PC-9 (cell line): ENCODE data around the gene MTG2. TPM values are rescaled to one million over a fixed set of nuclear protein-coding genes. Genes with fewer than 3 reads are reported as not detected.

Experiments
- BruUV-seq: library from RNA; stranded (reverse); fragments of 400-500 nt; replicated peaks from 2 replicates; lab custom pipeline; 2021; lab: Mats Ljungman, UMichigan
- CTCF ChIA-PET: fragments of 300-600 bp; sonication (Branson Sonifier 250); formaldehyde crosslinking; loops from one replicate; lab custom pipeline; 2022; ENCODE audit warnings: antibody characterized with exemption; lab: Charles Lee
- POLR2A ChIA-PET: fragments of 300-600 bp; sonication (Branson Sonifier 250); formaldehyde crosslinking; loops from one replicate; lab custom pipeline; 2022; ENCODE audit warnings: antibody characterized with exemption; ENCODE audit not compliant: unreplicated experiment; lab: Charles Lee
- DNase-seq, 2 experiments: peaks; one replicate each; pipeline versions ENCODE4 v3.0.0 to v3.0.0-alpha.2; 2015 to 2022; ENCODE audit warnings: mixed read lengths in 1 of 2
- H2AFZ ChIP-seq: fragments of 200-600 bp; sonication (generic); 2 replicates; pipeline ENCODE4 v1.8.1; 2017; ENCODE audit warnings: antibody characterized with exemption
- H3F3A ChIP-seq: fragments of 200-600 bp; sonication (generic); 2 replicates; pipeline ENCODE4 v1.8.1; 2017; ENCODE audit warnings: antibody characterized with exemption, mild to moderate bottlenecking, low read depth; ENCODE audit not compliant: insufficient read depth
- H3K27ac ChIP-seq: fragments of 200-600 bp; sonication (generic); 2 replicates; pipeline ENCODE4 v1.6.1; 2016; ENCODE audit warnings: mixed run types
- H3K27me3 ChIP-seq: fragments of 200-600 bp; sonication (generic); 2 replicates; pipeline ENCODE4 v1.6.1; 2016; ENCODE audit warnings: low read depth, mixed run types; ENCODE audit not compliant: insufficient read depth
- H3K36me3 ChIP-seq: fragments of 200-600 bp; sonication (generic); 2 replicates; pipeline ENCODE4 v1.6.1; 2016; ENCODE audit warnings: low read depth, mixed run types
- H3K4me1 ChIP-seq: fragments of 200-600 bp; sonication (generic); replicated peaks from 2 replicates; pipeline ENCODE4 v1.6.1; 2016; ENCODE audit warnings: mixed run types; ENCODE audit not compliant: insufficient read depth
- H3K4me2 ChIP-seq: fragments of 200-600 bp; sonication (generic); 2 replicates; pipeline ENCODE4 v1.6.1; 2017; ENCODE audit warnings: mixed run types
- H3K4me3 ChIP-seq: fragments of 200-600 bp; sonication (generic); 2 replicates; pipeline ENCODE4 v1.6.1; 2016; ENCODE audit warnings: mixed run types
- H3K79me2 ChIP-seq: fragments of 200-600 bp; sonication (generic); 2 replicates; pipeline ENCODE4 v1.6.1; 2017; ENCODE audit warnings: low read depth, mixed run types
- H3K9me2 ChIP-seq: fragments of 200-600 bp; sonication (generic); 2 replicates; pipeline ENCODE4 v1.8.1; 2017; ENCODE audit warnings: mild to moderate bottlenecking; ENCODE audit not compliant: insufficient read depth
- H3K9me3 ChIP-seq: fragments of 200-600 bp; sonication (generic); 2 replicates; pipeline ENCODE4 v1.8.1; 2016; ENCODE audit warnings: low read depth; ENCODE audit not compliant: insufficient read depth
- H4K20me1 ChIP-seq: fragments of 200-600 bp; sonication (generic); 2 replicates; pipeline ENCODE4 v1.8.1; 2017; ENCODE audit not compliant: insufficient read depth
- EZH2 ChIP-seq: fragments of 200-600 bp; sonication (generic); IDR thresholded peaks from 2 replicates; pipeline ENCODE4 v1.8.0; 2017; ENCODE audit warnings: antibody characterized with exemption, low read depth
- intact Hi-C: fragments of 100-400 bp; cut with micrococcal nuclease; formaldehyde crosslinking; loops from one replicate; pipeline ENCODE4 v1.10.0; 2022; ENCODE audit not compliant: unreplicated experiment
- total RNA-seq: library from RNA; stranded (reverse); gene quantifications from 2 replicates; pipeline ENCODE4 v1.2.3, GENCODE V29; 2021
- TF ChIP-seq, protein P1 (sequence below): fragments of 200-600 bp; sonication (generic); conservative IDR thresholded peaks from 2 replicates; pipeline ENCODE4 v1.6.1; 2017; ENCODE audit warnings: mixed run types, antibody characterized with exemption, mild to moderate bottlenecking, moderate library complexity

The MTG2 gene
- total RNA-seq, 1 experiment from 2014 or later, result 58.1 TPM

- H4K20me1 ChIP-seq, result peaks cover 76% of the 10 kb centered on the region
- no peak overlapping the region for H3K27ac ChIP-seq
- peaks cover 15% of the 10 kb centered on the region for H3F3A ChIP-seq
- TF ChIP-seq EZH2, result no peak
- TF ChIP-seq, protein P1, sequence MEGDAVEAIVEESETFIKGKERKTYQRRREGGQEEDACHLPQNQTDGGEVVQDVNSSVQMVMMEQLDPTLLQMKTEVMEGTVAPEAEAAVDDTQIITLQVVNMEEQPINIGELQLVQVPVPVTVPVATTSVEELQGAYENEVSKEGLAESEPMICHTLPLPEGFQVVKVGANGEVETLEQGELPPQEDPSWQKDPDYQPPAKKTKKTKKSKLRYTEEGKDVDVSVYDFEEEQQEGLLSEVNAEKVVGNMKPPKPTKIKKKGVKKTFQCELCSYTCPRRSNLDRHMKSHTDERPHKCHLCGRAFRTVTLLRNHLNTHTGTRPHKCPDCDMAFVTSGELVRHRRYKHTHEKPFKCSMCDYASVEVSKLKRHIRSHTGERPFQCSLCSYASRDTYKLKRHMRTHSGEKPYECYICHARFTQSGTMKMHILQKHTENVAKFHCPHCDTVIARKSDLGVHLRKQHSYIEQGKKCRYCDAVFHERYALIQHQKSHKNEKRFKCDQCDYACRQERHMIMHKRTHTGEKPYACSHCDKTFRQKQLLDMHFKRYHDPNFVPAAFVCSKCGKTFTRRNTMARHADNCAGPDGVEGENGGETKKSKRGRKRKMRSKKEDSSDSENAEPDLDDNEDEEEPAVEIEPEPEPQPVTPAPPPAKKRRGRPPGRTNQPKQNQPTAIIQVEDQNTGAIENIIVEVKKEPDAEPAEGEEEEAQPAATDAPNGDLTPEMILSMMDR, result no peak
- CTCF ChIA-PET, result interaction anchor here (0.6 kb wide), 1 partner anchor 176 kb away, joined by 5 read pairs; the partner anchor contains the start of gene TAF4
- peaks cover 77% of the 10 kb centered on the region for H3K79me2 ChIP-seq
- POLR2A ChIA-PET, result no interaction called here
- 0 out of 2 replicates have a peak overlapping the region, but pooled peaks have one; percentile 13 for H3K4me2 ChIP-seq
- BruUV-seq, result no TSS peak
- no peak overlapping the region for H2AFZ ChIP-seq
- H3K4me3 ChIP-seq, result no peak overlapping the region
- H3K9me3 ChIP-seq, result no peaks in the 10 kb centered on the region
- no peaks in the 10 kb centered on the region for H3K9me2 ChIP-seq
- no peaks in the 10 kb centered on the region for H3K27me3 ChIP-seq
- DNase-seq, result no peak
- H3K36me3 ChIP-seq, result peaks cover 27% of the 10 kb centered on the region
- intact Hi-C loops, result no loop called here
- H3K4me1 ChIP-seq, result peaks cover 30% of the 10 kb centered on the region
Observed at GRCh38 chr20:62241506-62241905, 58.7 kb downstream of the MTG2 start.

GRCh38 chr20:62242176-62242575, 59.3 kb downstream of the MTG2 start:
- peaks cover 30% of the 10 kb centered on the region for H3K4me1 ChIP-seq
- CTCF ChIA-PET, result interaction anchor here (0.6 kb wide), 1 partner anchor 19 kb away, joined by 3 read pairs; no protein-coding TSS in a partner anchor
- no peak overlapping the region for H3K27ac ChIP-seq
- no peaks in the 10 kb centered on the region for H3K9me3 ChIP-seq
- no TSS peak for BruUV-seq
- H3K27me3 ChIP-seq, result no peaks in the 10 kb centered on the region
- H2AFZ ChIP-seq, result no peak overlapping the region
- peaks cover 83% of the 10 kb centered on the region for H4K20me1 ChIP-seq
- H3K4me2 ChIP-seq, result 0 out of 2 replicates have a peak overlapping the region, but pooled peaks have one; percentile 13
- DNase-seq, result no peak
- TF ChIP-seq, protein P1, result no peak
- TF ChIP-seq EZH2, result no peak
- POLR2A ChIA-PET, result no interaction called here
- H3K36me3 ChIP-seq, result peaks cover 27% of the 10 kb centered on the region
- H3K9me2 ChIP-seq, result no peaks in the 10 kb centered on the region
- intact Hi-C loops, result no loop called here
- H3K79me2 ChIP-seq, result peaks cover 84% of the 10 kb centered on the region
- no peak overlapping the region for H3K4me3 ChIP-seq
- peaks cover 15% of the 10 kb centered on the region for H3F3A ChIP-seq

- peaks cover 92% of the 10 kb centered on the region for H4K20me1 ChIP-seq
- intact Hi-C loops, result no loop called here
- CTCF ChIA-PET, result no interaction called here
- H3K9me3 ChIP-seq, result no peaks in the 10 kb centered on the region
- H3F3A ChIP-seq, result peaks cover 10% of the 10 kb centered on the region
- peaks cover 22% of the 10 kb centered on the region for H3K4me1 ChIP-seq
- H3K79me2 ChIP-seq, result peaks cover 93% of the 10 kb centered on the region
- peaks cover 27% of the 10 kb centered on the region for H3K36me3 ChIP-seq
- no peak overlapping the region for H3K27ac ChIP-seq
- no peaks in the 10 kb centered on the region for H3K9me2 ChIP-seq
- no peak overlapping the region for H3K4me3 ChIP-seq
- TF ChIP-seq EZH2, result no peak
- TF ChIP-seq, protein P1, result no peak
- POLR2A ChIA-PET, result no interaction called here
- BruUV-seq, result no TSS peak
- H3K27me3 ChIP-seq, result no peaks in the 10 kb centered on the region
- no peak overlapping the region for H3K4me2 ChIP-seq
- no peak overlapping the region for H2AFZ ChIP-seq
- no peak for DNase-seq
Observed at GRCh38 chr20:62243106-62243505, 60.3 kb downstream of the MTG2 start.
